Measurements from ENCODE around the gene MEIS3. TPM values are rescaled to one million over a fixed set of nuclear protein-coding genes. Genes with fewer than 3 reads are reported as not detected.

MEIS3 gene
- total and polyA plus RNA-seq, 4 donors, result 3.8 to 10.2 (median 7.9) TPM

DNA sequence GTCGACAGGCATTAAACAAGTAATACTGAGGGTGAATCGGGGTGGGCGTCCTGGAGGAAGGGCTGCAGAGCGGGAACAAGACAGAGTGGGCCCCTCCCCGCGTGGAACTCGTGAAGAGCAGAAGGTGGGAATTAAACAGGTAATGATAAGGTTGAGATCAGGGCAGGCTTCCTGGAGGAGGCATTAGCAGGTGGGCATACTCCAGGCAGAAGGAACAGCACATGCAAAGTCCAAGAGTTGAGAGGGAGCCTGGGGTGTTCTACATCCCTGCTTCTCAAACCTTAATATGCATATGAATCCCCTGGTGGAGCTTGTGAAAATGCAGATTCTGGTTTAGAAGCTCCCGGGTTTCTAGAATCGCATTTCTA is 29.0 kb upstream of the MEIS3 start:
- 22 to 25% methylated on average over 9 of the region's 9 CpGs for WGBS, 2 donors
- TF ChIP-seq, protein P1, sequence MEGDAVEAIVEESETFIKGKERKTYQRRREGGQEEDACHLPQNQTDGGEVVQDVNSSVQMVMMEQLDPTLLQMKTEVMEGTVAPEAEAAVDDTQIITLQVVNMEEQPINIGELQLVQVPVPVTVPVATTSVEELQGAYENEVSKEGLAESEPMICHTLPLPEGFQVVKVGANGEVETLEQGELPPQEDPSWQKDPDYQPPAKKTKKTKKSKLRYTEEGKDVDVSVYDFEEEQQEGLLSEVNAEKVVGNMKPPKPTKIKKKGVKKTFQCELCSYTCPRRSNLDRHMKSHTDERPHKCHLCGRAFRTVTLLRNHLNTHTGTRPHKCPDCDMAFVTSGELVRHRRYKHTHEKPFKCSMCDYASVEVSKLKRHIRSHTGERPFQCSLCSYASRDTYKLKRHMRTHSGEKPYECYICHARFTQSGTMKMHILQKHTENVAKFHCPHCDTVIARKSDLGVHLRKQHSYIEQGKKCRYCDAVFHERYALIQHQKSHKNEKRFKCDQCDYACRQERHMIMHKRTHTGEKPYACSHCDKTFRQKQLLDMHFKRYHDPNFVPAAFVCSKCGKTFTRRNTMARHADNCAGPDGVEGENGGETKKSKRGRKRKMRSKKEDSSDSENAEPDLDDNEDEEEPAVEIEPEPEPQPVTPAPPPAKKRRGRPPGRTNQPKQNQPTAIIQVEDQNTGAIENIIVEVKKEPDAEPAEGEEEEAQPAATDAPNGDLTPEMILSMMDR (IDR thresholded peaks at IDR 0.05; ENCODE audit: control extremely low read depth, extremely low read depth), result no peak

DNA sequence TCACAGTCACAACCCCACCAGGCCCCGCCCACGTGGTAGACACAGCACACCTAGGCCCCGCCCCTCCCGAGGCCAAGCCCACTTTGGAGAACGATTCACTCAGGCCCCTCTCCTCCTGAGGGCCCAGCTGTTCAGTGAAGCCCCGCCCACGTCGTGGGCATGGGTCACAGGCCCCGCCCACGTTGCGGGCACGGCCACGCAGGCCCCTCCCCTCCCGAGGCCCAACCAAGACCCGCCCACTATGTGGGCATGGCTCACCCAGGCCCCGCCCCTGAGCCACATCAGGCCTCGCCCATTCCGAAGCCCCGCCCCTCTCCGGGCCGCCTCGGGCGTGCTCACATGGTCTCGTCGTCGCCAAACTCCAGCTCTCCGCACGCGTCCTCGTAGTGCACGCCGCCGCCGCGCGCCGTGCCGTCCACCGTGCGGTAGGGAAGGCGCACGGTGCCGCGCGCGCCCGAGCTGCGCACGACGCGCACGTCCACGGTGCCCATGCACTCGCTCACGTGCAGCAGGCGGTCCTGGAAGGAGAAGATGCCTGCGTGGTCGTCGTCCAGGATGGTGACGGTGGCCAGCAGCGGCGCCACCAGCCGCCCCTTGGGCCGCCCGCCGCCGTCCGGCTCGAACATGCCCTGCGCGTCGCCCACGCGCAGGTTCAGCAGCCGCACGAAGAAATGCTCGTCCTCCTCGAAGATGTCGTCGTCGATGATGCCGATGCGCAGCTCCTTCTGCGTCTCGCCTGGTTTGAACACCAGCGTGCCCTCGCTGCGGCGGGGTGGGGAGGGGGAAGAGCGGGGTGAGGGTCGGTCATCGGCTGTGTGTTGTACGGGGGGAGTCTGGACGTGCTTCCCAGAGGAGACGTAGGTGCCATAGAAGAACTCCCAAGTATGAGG is 28.4 kb upstream of the MEIS3 start:
- 6 to 7% methylated on average over 82 to 95 of the region's 95 CpGs for WGBS, 2 donors

More for the DNA sequence above, 29.0 kb upstream of the MEIS3 start:
- no peak overlapping the region for H3K27ac ChIP-seq (ENCODE audit: low read depth in 1 of 2, low read length in 1 of 2)
- H3K4me3 ChIP-seq, result no peak overlapping the region
- H3K4me1 ChIP-seq (ENCODE audit: control insufficient read depth in 5 of 5, insufficient read depth in 5 of 5, low read length in 5 of 5), result peaks cover 0 to 26% (median 3%) of the 10 kb centered on the region in 5 donors
- ATAC-seq (ENCODE audit: insufficient read depth, low FRiP score), result no peak
- peaks cover 7 to 62% (median 27%) of the 10 kb centered on the region in 3 donors for H3K27me3 ChIP-seq (ENCODE audit: control insufficient read depth in 3 of 3, insufficient read depth in 3 of 3, low read length in 2 of 3)
- H3K36me3 ChIP-seq (ENCODE audit: control insufficient read depth in 4 of 4, insufficient read depth in 4 of 4, low read length in 4 of 4), result no peaks in the 10 kb centered on the region
- H3K9me3 ChIP-seq (ENCODE audit: control insufficient read depth in 4 of 4, insufficient read depth in 3 of 4, low read length in 3 of 4), result peaks cover 0 to 25% (median 0%) of the 10 kb centered on the region in 4 donors
- no peak for DNase-seq
- no peak overlapping the region for H3K9ac ChIP-seq (ENCODE audit: insufficient read depth in 1 of 2, low read length in 2 of 2)

DNA sequence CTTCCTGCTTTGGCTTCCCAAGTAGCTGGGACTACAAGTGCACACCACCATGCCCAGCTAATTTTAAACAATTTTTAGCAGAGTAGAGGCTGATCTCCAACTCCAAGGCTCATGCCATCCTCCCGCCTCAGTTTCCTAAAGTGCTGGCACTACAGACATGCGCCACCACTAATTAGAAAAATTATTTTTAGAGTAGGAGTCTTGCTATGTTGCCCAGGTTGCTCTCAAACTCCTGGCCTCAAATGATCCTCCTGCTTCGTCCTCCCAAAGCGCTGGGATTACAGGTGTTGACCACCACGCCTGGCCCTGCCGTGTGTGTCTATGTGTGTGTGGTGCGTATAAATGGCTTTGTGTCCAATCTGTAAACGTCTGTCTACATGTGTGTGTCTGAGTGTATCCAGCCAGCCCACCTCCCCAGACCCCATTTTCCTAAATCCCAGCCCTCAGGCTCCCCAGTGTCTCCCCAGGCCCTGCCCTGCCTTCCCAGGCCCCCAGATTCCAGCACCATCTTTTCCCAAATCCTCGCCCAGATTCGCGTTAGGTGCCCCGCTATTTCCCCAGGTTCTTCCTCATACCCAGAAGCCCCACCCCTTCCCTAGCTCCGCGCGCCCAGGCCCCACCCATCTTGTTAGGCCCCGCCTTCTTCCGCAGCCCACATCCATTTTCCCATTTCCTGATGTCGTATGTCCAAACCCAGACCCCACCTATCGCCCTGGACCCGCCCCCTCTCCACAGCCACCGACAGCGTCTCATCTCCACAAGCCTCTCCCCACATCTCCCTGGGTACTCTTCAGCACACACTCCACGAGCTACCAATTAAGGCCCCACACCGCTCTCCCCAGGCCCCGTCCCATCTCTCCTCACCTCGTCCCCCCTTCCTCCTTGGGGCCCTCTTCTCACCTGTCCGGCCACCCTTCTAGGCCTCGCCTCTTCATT is 27.5 kb upstream of the MEIS3 start:
- Histone ChIP-seq H3K27me3 (ENCODE audit: control insufficient read depth in 3 of 3, insufficient read depth in 3 of 3, low read length in 2 of 3) (peaks cover 10 to 64% (median 29%) of the 10 kb centered on the region in 3 donors), H3K27ac (ENCODE audit: low read depth in 1 of 2, low read length in 1 of 2) (no peak overlapping the region), H3K36me3 (ENCODE audit: control insufficient read depth in 4 of 4, insufficient read depth in 4 of 4, low read length in 4 of 4) (no peaks in the 10 kb centered on the region), H3K9ac (ENCODE audit: insufficient read depth in 1 of 2, low read length in 2 of 2) (no peak overlapping the region), H3K4me1 (ENCODE audit: control insufficient read depth in 5 of 5, insufficient read depth in 5 of 5, low read length in 5 of 5) (peaks cover 0 to 26% (median 3%) of the 10 kb centered on the region in 5 donors), H3K4me3 (no peak overlapping the region), H3K9me3 (ENCODE audit: control insufficient read depth in 4 of 4, insufficient read depth in 3 of 4, low read length in 3 of 4) (peaks cover 0 to 27% (median 0%) of the 10 kb centered on the region in 4 donors)
- WGBS, 2 donors, result 17% methylated on average over 28 of the region's 28 CpGs
- TF ChIP-seq, protein P1 (IDR thresholded peaks at IDR 0.05; ENCODE audit: control extremely low read depth, extremely low read depth), result no peak
- DNase-seq, result no peak
- no peak for ATAC-seq (ENCODE audit: insufficient read depth, low FRiP score)

More for the DNA sequence above, 28.4 kb upstream of the MEIS3 start:
- peaks cover 7 to 67% (median 29%) of the 10 kb centered on the region in 3 donors for H3K27me3 ChIP-seq (ENCODE audit: control insufficient read depth in 3 of 3, insufficient read depth in 3 of 3, low read length in 2 of 3)
- H3K4me3 ChIP-seq, result no peak overlapping the region
- H3K4me1 ChIP-seq (ENCODE audit: control insufficient read depth in 5 of 5, insufficient read depth in 5 of 5, low read length in 5 of 5), result peaks cover 0 to 26% (median 3%) of the 10 kb centered on the region in 5 donors
- no peaks in the 10 kb centered on the region for H3K36me3 ChIP-seq (ENCODE audit: control insufficient read depth in 4 of 4, insufficient read depth in 4 of 4, low read length in 4 of 4)
- no peak overlapping the region for H3K27ac ChIP-seq (ENCODE audit: low read depth in 1 of 2, low read length in 1 of 2)
- H3K9me3 ChIP-seq (ENCODE audit: control insufficient read depth in 4 of 4, insufficient read depth in 3 of 4, low read length in 3 of 4), result peaks cover 0 to 27% (median 0%) of the 10 kb centered on the region in 4 donors
- ATAC-seq (ENCODE audit: insufficient read depth, low FRiP score) (no peak), DNase-seq (peak; percentile 15 to 59 (median 32))
- TF ChIP-seq, protein P1 (IDR thresholded peaks at IDR 0.05; ENCODE audit: control extremely low read depth, extremely low read depth), result no peak
- no peak overlapping the region for H3K9ac ChIP-seq (ENCODE audit: insufficient read depth in 1 of 2, low read length in 2 of 2)
